ENCODE data around the gene ENTPD8.

DNA sequence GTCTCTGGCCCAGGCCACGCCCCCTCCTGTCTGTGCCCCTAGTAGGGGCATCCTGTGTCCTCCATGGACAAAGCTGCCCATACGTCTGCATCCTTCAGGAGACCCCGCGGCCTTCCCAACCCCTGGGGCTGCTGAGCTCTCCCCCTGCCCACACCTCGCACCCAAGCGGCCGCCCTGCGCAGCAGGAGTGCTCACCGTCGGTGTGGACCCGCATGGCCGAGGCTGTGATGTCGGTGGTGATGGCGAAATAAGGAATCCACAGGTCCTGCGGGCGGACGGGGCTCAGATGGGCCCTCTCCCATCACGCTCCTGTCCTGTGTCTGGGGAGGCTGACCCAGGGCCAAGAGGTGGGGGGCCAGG is 22.8 kb upstream of the ENTPD8 start:
- TF ChIP-seq, protein P1, sequence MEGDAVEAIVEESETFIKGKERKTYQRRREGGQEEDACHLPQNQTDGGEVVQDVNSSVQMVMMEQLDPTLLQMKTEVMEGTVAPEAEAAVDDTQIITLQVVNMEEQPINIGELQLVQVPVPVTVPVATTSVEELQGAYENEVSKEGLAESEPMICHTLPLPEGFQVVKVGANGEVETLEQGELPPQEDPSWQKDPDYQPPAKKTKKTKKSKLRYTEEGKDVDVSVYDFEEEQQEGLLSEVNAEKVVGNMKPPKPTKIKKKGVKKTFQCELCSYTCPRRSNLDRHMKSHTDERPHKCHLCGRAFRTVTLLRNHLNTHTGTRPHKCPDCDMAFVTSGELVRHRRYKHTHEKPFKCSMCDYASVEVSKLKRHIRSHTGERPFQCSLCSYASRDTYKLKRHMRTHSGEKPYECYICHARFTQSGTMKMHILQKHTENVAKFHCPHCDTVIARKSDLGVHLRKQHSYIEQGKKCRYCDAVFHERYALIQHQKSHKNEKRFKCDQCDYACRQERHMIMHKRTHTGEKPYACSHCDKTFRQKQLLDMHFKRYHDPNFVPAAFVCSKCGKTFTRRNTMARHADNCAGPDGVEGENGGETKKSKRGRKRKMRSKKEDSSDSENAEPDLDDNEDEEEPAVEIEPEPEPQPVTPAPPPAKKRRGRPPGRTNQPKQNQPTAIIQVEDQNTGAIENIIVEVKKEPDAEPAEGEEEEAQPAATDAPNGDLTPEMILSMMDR (IDR thresholded peaks at IDR 0.05): no peak
- TF ChIP-seq EP300 (IDR thresholded peaks at IDR 0.05) (no peak), POLR2A (IDR thresholded peaks at IDR 0.05) (no peak), POLR2AphosphoS5 (IDR thresholded peaks at IDR 0.05) (no peak)
